Neural progenitor cell (in vitro differentiated cells): ENCODE measurements around the gene TCERG1L. TPM values are rescaled to one million over a fixed set of nuclear protein-coding genes. Genes with fewer than 3 reads are reported as not detected.

ENCODE experiments used
- DNase-seq: peaks from one replicate; pipeline ENCODE4 v3.0.0-alpha.2; 2016; ENCODE audit warnings: low spot score
- H2AFZ ChIP-seq: fragments of 200-600 bp; sonication (generic); replicated peaks from 2 replicates; pipeline ENCODE4 v1.6.1; 2016; ENCODE audit warnings: antibody characterized with exemption
- H3F3A ChIP-seq: fragments of 200-600 bp; sonication (generic); 2 replicates; pipeline ENCODE4 v1.6.1; 2016; ENCODE audit warnings: antibody characterized with exemption, low read depth
- H3K27ac ChIP-seq: fragments of 200-600 bp; sonication (generic); 2 replicates; pipeline ENCODE4 v1.5.1; 2016; ENCODE audit warnings: mild to moderate bottlenecking
- H3K27me3 ChIP-seq: fragments of 200-600 bp; sonication (generic); 2 replicates; pipeline ENCODE4 v1.6.1; 2016; ENCODE audit warnings: mild to moderate bottlenecking, moderate library complexity
- H3K36me3 ChIP-seq: fragments of 200-600 bp; sonication (generic); 2 replicates; pipeline ENCODE4 v1.5.1; 2016
- H3K4me1 ChIP-seq: fragments of 200-600 bp; sonication (generic); 2 replicates; pipeline ENCODE4 v1.6.1; 2016; ENCODE audit warnings: mixed run types
- H3K4me2 ChIP-seq: fragments of 200-600 bp; sonication (generic); 2 replicates; pipeline ENCODE4 v1.6.1; 2016
- H3K4me3 ChIP-seq: fragments of 200-600 bp; sonication (generic); 2 replicates; pipeline ENCODE4 v1.5.1; 2016
- H3K79me2 ChIP-seq: fragments of 200-600 bp; sonication (generic); 2 replicates; pipeline ENCODE4 v1.6.1; 2016; ENCODE audit warnings: low read depth
- H3K9ac ChIP-seq: fragments of 200-600 bp; sonication (generic); 2 replicates; pipeline ENCODE4 v1.6.1; 2016
- H3K9me3 ChIP-seq: fragments of 200-600 bp; sonication (generic); 2 replicates; pipeline ENCODE4 v1.5.1; 2016; ENCODE audit warnings: low read depth
- H4K20me1 ChIP-seq: fragments of 200-600 bp; sonication (generic); 2 replicates; pipeline ENCODE4 v1.6.1; 2016; ENCODE audit warnings: low read depth
- H3K27ac Mint-ChIP-seq: 3 replicates; pipeline ENCODE4 v1.8.0; 2021; ENCODE audit warnings: mixed read lengths
- H3K27me3 Mint-ChIP-seq: 2 replicates; pipeline ENCODE4 v1.8.0; 2022; ENCODE audit warnings: low read depth, mild to moderate bottlenecking, inconsistent platforms, moderate library complexity, mixed read lengths; ENCODE audit not compliant: insufficient read depth
- H3K36me3 Mint-ChIP-seq: 3 replicates; pipeline ENCODE4 v1.8.0; 2021; ENCODE audit warnings: mixed read lengths
- H3K4me1 Mint-ChIP-seq: 3 replicates; pipeline ENCODE4 v1.8.0; 2021; ENCODE audit warnings: mixed read lengths
- H3K4me3 Mint-ChIP-seq: 3 replicates; pipeline ENCODE4 v1.8.0; 2021; ENCODE audit warnings: mild to moderate bottlenecking, moderate library complexity, mixed read lengths
- H3K9me3 Mint-ChIP-seq: 3 replicates; pipeline ENCODE4 v1.8.0; 2020; ENCODE audit warnings: mixed read lengths
- EZH2 ChIP-seq: fragments of 200-600 bp; sonication (generic); IDR thresholded peaks from 2 replicates; pipeline ENCODE4 v1.6.1; 2017; ENCODE audit warnings: antibody characterized with exemption, mild to moderate bottlenecking, moderate library complexity
- EZH2phosphoT487 ChIP-seq: fragments of 200-600 bp; sonication (generic); IDR thresholded peaks from 2 replicates; pipeline ENCODE4 v1.6.1; 2017; ENCODE audit warnings: antibody characterized with exemption
- total RNA-seq: library from RNA; depleted of rRNA; stranded (reverse); fragments of >200 nt; gene quantifications from 2 replicates; pipeline ENCODE4 v1.2.3, GENCODE V29; 2015; ENCODE audit warnings: low replicate concordance
- TF ChIP-seq, protein P1 (sequence below): fragments of 200-600 bp; sonication (generic); IDR thresholded peaks from 2 replicates; pipeline ENCODE4 v1.5.1; 2017; ENCODE audit warnings: antibody characterized with exemption, mild to moderate bottlenecking

The TCERG1L gene
- total RNA-seq, 1 donor from 2014 or later, result 1.8 TPM

GRCh38 chr10:131165092-131165491, 146.4 kb downstream of the TCERG1L start:
- Histone ChIP-seq H3F3A (no peaks in the 10 kb centered on the region), H3K4me3 (no peak overlapping the region), H3K4me1 (no peaks in the 10 kb centered on the region), H3K36me3 (no peaks in the 10 kb centered on the region), H3K4me2 (no peak overlapping the region), H3K9me3 (no peaks in the 10 kb centered on the region), H3K9ac (no peak overlapping the region), H3K27me3 (no peaks in the 10 kb centered on the region), H3K27ac (no peak overlapping the region), H3K79me2 (no peaks in the 10 kb centered on the region), H2AFZ (no peak overlapping the region), H4K20me1 (no peaks in the 10 kb centered on the region)
- no peak for DNase-seq
- Mint-ChIP-seq H3K4me1 (peaks cover 19% of the 10 kb centered on the region), H3K36me3 (no peaks in the 10 kb centered on the region), H3K27ac (no peak overlapping the region), H3K4me3 (no peak overlapping the region), H3K27me3 (peaks cover 6% of the 10 kb centered on the region), H3K9me3 (peaks cover 3% of the 10 kb centered on the region)
- TF ChIP-seq, protein P1, sequence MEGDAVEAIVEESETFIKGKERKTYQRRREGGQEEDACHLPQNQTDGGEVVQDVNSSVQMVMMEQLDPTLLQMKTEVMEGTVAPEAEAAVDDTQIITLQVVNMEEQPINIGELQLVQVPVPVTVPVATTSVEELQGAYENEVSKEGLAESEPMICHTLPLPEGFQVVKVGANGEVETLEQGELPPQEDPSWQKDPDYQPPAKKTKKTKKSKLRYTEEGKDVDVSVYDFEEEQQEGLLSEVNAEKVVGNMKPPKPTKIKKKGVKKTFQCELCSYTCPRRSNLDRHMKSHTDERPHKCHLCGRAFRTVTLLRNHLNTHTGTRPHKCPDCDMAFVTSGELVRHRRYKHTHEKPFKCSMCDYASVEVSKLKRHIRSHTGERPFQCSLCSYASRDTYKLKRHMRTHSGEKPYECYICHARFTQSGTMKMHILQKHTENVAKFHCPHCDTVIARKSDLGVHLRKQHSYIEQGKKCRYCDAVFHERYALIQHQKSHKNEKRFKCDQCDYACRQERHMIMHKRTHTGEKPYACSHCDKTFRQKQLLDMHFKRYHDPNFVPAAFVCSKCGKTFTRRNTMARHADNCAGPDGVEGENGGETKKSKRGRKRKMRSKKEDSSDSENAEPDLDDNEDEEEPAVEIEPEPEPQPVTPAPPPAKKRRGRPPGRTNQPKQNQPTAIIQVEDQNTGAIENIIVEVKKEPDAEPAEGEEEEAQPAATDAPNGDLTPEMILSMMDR, result no peak
- TF ChIP-seq EZH2 (no peak), EZH2phosphoT487 (no peak)

DNA sequence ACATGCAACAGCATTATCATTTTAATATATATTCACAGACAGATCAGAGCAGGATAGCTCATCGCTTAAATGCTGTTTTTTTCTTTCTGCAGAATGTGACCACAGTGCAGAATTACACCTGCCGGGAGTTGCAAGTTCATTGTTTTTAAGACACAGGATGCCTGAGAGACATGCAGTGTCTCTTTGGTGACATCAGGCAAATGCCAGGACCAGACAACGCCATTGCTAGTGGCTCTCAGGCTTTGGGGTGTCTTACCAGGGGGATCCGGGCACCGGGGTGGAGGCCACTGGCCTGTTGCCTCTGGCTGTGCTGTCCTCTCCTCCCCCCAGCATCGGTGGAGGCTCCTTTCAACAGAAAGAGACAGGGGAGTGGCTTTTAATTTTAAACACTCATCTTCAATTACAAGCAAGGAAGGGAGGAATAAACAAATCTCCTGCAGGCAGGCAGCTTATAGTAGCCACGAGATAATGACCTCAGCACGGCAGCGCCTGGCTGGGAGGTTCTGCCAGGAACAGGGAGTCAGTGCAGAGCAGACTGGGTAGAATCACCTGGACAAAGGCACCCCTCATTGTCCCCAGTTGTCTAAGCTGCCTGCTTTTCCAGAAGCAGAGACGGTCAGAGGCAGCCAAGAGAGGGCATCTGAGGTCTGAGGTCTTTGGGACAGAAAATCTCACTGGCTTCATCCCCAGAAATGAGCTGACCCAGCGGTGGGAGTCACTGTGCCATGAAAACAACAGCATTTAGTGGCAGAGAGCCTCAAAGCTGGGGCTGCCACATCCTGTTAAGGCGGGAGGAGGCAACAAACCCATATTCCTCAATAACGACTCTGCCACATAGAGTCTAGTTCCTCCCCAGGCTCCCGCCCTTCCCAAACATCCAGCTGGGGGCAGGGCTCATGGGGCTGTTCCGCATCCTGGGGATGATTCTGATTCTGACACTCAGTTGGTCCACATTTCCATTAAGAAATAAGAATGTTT, 148.4 kb downstream of the TCERG1L start:
- H3K27me3 Mint-ChIP-seq, result peaks cover 7% of the 10 kb centered on the region
- TF ChIP-seq EZH2 (no peak), EZH2phosphoT487 (no peak)
- TF ChIP-seq, protein P1, result no peak
- peak overlapping the region; percentile 53 for H3K27ac Mint-ChIP-seq
- H3K36me3 Mint-ChIP-seq, result no peaks in the 10 kb centered on the region
- no peaks in the 10 kb centered on the region for H3K79me2 ChIP-seq
- H3K4me1 Mint-ChIP-seq, result peaks cover 19% of the 10 kb centered on the region
- H3K27ac ChIP-seq, result no peak overlapping the region
- H3K4me3 ChIP-seq, result no peak overlapping the region
- peaks cover 3% of the 10 kb centered on the region for H3K9me3 Mint-ChIP-seq
- no peaks in the 10 kb centered on the region for H3K9me3 ChIP-seq
- no peaks in the 10 kb centered on the region for H3K36me3 ChIP-seq
- no peak overlapping the region for H3K9ac ChIP-seq
- no peaks in the 10 kb centered on the region for H3K27me3 ChIP-seq
- no peaks in the 10 kb centered on the region for H3K4me1 ChIP-seq
- no peaks in the 10 kb centered on the region for H3F3A ChIP-seq
- no peak for DNase-seq
- no peak overlapping the region for H3K4me2 ChIP-seq
- no peak overlapping the region for H2AFZ ChIP-seq
- no peaks in the 10 kb centered on the region for H4K20me1 ChIP-seq
- H3K4me3 Mint-ChIP-seq, result no peak overlapping the region

- peaks cover 19% of the 10 kb centered on the region for H3K4me1 Mint-ChIP-seq
- Histone ChIP-seq H2AFZ (no peak overlapping the region), H3K9me3 (no peaks in the 10 kb centered on the region), H3K27me3 (no peaks in the 10 kb centered on the region), H3K79me2 (no peaks in the 10 kb centered on the region), H3K9ac (no peak overlapping the region), H3K4me3 (no peak overlapping the region), H4K20me1 (no peaks in the 10 kb centered on the region), H3K4me1 (no peaks in the 10 kb centered on the region), H3K4me2 (no peak overlapping the region), H3K27ac (no peak overlapping the region), H3K36me3 (no peaks in the 10 kb centered on the region), H3F3A (no peaks in the 10 kb centered on the region)
- peaks cover 7% of the 10 kb centered on the region for H3K27me3 Mint-ChIP-seq
- H3K27ac Mint-ChIP-seq, result no peak overlapping the region
- TF ChIP-seq, protein P1, result no peak
- TF ChIP-seq EZH2phosphoT487, result no peak
- TF ChIP-seq EZH2, result no peak
- no peak for DNase-seq
- H3K9me3 Mint-ChIP-seq, result peaks cover 3% of the 10 kb centered on the region
- no peaks in the 10 kb centered on the region for H3K36me3 Mint-ChIP-seq
- H3K4me3 Mint-ChIP-seq, result no peak overlapping the region
These were observed 149.3 kb downstream of the TCERG1L start for GRCh38 chr10:131162211-131162610.
